ENCODE data around the gene PRND. TPM values are rescaled to one million over a fixed set of nuclear protein-coding genes. Genes with fewer than 3 reads are reported as not detected.

The PRND gene
- total and polyA plus RNA-seq, 2 of the 8 experiments (the other 6 are each of a cell fraction or from before 2014, with no cell fraction given), result 0.09 to 0.11 TPM

DNA sequence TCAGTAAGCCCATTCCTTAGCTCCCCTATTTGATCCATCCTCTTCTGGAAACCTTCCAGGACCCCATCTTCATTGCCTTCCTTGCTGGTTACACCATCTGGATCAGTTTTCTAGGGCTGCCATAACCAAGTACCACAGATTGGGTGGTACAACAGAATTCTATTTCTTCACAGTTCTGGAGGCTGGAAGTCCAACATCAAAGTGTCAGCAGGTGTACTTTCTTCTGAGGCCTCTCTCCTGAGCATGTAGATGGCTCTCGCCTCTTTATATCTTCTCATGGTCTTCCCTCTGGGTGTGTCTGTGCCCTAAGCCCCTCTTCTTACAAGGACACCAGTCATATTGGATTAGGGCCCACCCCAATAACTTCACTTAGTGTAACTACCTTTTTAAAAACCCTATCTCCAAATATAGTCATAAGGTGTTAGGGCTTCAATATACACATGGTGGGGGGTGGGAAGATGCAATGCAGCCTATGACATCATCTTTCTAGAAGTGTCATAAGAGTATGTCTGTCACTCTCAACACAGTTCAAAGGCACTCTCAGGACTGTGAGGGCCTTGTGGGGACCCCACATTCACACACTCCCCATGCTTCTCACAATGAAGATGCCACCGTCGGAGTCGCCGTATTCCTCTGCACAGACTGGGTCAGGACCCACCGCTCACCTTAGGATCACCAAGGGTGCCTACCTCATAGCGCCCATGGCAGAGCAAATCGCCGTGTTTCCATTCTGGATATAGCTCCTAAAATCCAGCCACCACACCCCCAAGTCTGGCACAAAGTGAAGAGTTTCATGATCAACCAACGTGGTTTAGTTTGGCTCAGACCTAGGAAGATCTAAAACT is 12.2 kb upstream of the PRND start:
- H2AK5ac ChIP-seq (ENCODE audit: low read depth, low read length), result no peak overlapping the region
- H3K18ac ChIP-seq (ENCODE audit: extremely low read depth, low read length), result no peak overlapping the region
- no peak overlapping the region for H4K91ac ChIP-seq (replicated peaks; ENCODE audit: insufficient read length, low read length)
- H3K14ac ChIP-seq (ENCODE audit: insufficient read length), result no peak overlapping the region
- CTCF ChIA-PET (ENCODE audit: partially characterized antibody), result interaction anchor here (1.6 kb wide), 1 partner anchor 97 kb away, joined by 3 read pairs; no protein-coding TSS in a partner anchor
- H4K8ac ChIP-seq (ENCODE audit: extremely low read depth, insufficient read depth, low read length), result no peak overlapping the region
- POLR2A ChIA-PET (ENCODE audit: partially characterized antibody), result no interaction called here
- H3K9me3 ChIP-seq (ENCODE audit: insufficient read depth in 2 of 2, low read depth in 1 of 2, low read length in 1 of 2), result no peaks in the 10 kb centered on the region
- H3K4me3 ChIP-seq (ENCODE audit: extremely low read depth in 1 of 4, insufficient read depth in 2 of 4, low read depth in 3 of 4, low read length in 4 of 4), result no peak overlapping the region
- no peak overlapping the region for H2BK12ac ChIP-seq (ENCODE audit: low read depth, low read length)
- no peak overlapping the region for H3K4ac ChIP-seq (replicated peaks; ENCODE audit: insufficient read length, low read depth, low read length)
- H3K56ac ChIP-seq (replicated peaks; ENCODE audit: insufficient read length, low read depth, low read length), result no peak overlapping the region
- H2BK120ac ChIP-seq (replicated peaks; ENCODE audit: low read depth, low read length), result no peak overlapping the region
- peak overlapping the region; percentile 40; the same call in 1 of the 2 replicates for H2BK15ac ChIP-seq (ENCODE audit: low read length)
- H3K23ac ChIP-seq (ENCODE audit: insufficient read length), result no peak overlapping the region
- no peaks in the 10 kb centered on the region for H3K36me3 ChIP-seq (ENCODE audit: control insufficient read depth in 2 of 4, insufficient read depth in 4 of 4, low read length in 3 of 4)
- no peaks in the 10 kb centered on the region for H3K23me2 ChIP-seq (ENCODE audit: low read depth, low read length)
- 90% methylated on average over 10 of the region's 10 CpGs; no CpG with 5 or more reads in 1 of the 2 experiments for WGBS, 2 experiments (ENCODE audit: extremely low coverage in 1 of 2, insufficient coverage in 1 of 2, insufficient read length in 1 of 2, insufficient replicate concordance in 2 of 2, low coverage in 1 of 2, low lambda C conversion rate in 2 of 2, missing lambda C conversion rate in 1 of 2)
- no peak for FAIRE-seq
- DNase-seq (ENCODE audit: low read depth in 1 of 2, low spot score in 2 of 2), result no peak
- no peak overlapping the region for H4K5ac ChIP-seq (ENCODE audit: insufficient read length, low read depth, low read length)
- H3K27me3 ChIP-seq (replicated peaks in 1 of 4; ENCODE audit: control insufficient read depth in 3 of 4, extremely low read depth in 1 of 4, insufficient read depth in 3 of 4, low read length in 3 of 4), result no peaks in the 10 kb centered on the region
- H3K9ac ChIP-seq (replicated peaks in 1 of 4; ENCODE audit: extremely low read depth in 1 of 4, low read depth in 3 of 4, low read length in 3 of 4), result no peak overlapping the region
- H2AFZ ChIP-seq (ENCODE audit: low read length), result no peak overlapping the region
- H2BK20ac ChIP-seq (ENCODE audit: low read length), result no peak overlapping the region
- H3K79me1 ChIP-seq (ENCODE audit: low read depth, low read length), result no peaks in the 10 kb centered on the region
- H3K27ac ChIP-seq (ENCODE audit: low read depth, low read length), result no peak overlapping the region
- no peaks in the 10 kb centered on the region for H4K20me1 ChIP-seq (replicated peaks in 1 of 2; ENCODE audit: control insufficient read depth in 1 of 2, insufficient read depth in 2 of 2, low read length in 2 of 2)
- no peaks in the 10 kb centered on the region for H3K79me2 ChIP-seq (ENCODE audit: control insufficient read depth in 1 of 2, insufficient read depth in 2 of 2, low read length in 2 of 2)
- H3K4me1 ChIP-seq (replicated peaks in 1 of 4; ENCODE audit: control insufficient read depth in 3 of 4, insufficient read depth in 4 of 4, low read length in 3 of 4), result peaks cover 0 to 10% (median 3%) of the 10 kb centered on the region in 4 experiments; a peak in 4 of 7 replicates
- H3K4me2 ChIP-seq (ENCODE audit: insufficient read depth in 1 of 2, low read depth in 2 of 2, low read length in 2 of 2), result no peak overlapping the region
- H2BK5ac ChIP-seq (ENCODE audit: low read depth, low read length), result no peak overlapping the region
- TF ChIP-seq SRF (IDR thresholded peaks at IDR 0.05; ENCODE audit: low read depth, low read length) (no peak), PHF8 (conservative IDR thresholded peaks at IDR 0.05; ENCODE audit: low read depth, low read length) (no peak), POLR2AphosphoS5 (IDR thresholded peaks at IDR 0.05; ENCODE audit: low read depth, low read length) (no peak), RNF2 (IDR thresholded peaks at IDR 0.05; ENCODE audit: borderline replicate concordance, low read depth, low read length, missing control alignments, poor library complexity, severe bottlenecking) (no peak), SIN3A (conservative IDR thresholded peaks at IDR 0.05 in 1 of 2, IDR thresholded peaks at IDR 0.05 in 1 of 2; ENCODE audit: low read depth in 1 of 2, low read length in 2 of 2) (no peak), SUZ12 (IDR thresholded peaks at IDR 0.05; ENCODE audit: low read length) (no peak), BCL11A (IDR thresholded peaks at IDR 0.05; ENCODE audit: low read depth in 2 of 2, low read length in 2 of 2) (no peak), POLR2A (IDR thresholded peaks at IDR 0.05; ENCODE audit: control extremely low read depth in 1 of 2, low read depth in 2 of 2, low read length in 2 of 2) (no peak)
- TF ChIP-seq, protein P1, sequence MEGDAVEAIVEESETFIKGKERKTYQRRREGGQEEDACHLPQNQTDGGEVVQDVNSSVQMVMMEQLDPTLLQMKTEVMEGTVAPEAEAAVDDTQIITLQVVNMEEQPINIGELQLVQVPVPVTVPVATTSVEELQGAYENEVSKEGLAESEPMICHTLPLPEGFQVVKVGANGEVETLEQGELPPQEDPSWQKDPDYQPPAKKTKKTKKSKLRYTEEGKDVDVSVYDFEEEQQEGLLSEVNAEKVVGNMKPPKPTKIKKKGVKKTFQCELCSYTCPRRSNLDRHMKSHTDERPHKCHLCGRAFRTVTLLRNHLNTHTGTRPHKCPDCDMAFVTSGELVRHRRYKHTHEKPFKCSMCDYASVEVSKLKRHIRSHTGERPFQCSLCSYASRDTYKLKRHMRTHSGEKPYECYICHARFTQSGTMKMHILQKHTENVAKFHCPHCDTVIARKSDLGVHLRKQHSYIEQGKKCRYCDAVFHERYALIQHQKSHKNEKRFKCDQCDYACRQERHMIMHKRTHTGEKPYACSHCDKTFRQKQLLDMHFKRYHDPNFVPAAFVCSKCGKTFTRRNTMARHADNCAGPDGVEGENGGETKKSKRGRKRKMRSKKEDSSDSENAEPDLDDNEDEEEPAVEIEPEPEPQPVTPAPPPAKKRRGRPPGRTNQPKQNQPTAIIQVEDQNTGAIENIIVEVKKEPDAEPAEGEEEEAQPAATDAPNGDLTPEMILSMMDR (IDR thresholded peaks at IDR 0.05; ENCODE audit: control extremely low read depth in 1 of 3, insufficient read depth in 1 of 3, low read depth in 1 of 3, low read length in 3 of 3), result no peak
